Erythroblast (primary cell): Measurements from ENCODE around the gene ZDHHC9.

ENCODE experiments used
- GATA1 ChIP-seq: IDR thresholded peaks from 2 replicates; pipeline ENCODE4 v1.6.1; 2011; ENCODE audit warnings: low read depth, mild to moderate bottlenecking, control low read depth, low read length, moderate library complexity
- POLR2A ChIP-seq: IDR thresholded peaks from 2 replicates; pipeline ENCODE4 v1.6.1; 2011; ENCODE audit warnings: mild to moderate bottlenecking, low read length

DNA sequence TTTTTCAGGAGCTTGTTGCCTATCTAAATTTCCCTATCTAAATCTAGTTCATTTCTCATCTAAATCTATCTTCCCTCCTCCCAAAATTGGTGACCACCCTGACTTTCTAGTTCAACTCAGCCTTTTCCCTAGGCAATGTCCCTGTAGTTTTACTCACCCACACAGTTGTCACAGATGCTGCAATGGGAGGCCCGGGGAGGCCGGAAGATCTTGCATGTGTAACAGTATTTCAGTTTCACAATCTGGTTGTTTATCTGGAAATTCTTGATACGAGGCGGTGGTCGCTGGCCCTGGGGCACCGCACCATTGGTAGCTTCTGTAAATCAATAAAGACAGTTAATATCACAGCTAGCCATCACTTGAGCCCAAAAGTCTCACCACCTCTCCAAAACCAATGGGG is 20.2 kb downstream of the ZDHHC9 start:
- TF ChIP-seq POLR2A (no peak), GATA1 (no peak)
